Mesothelial cell of epicardium (in vitro differentiated cells): ENCODE measurements around the gene SPARC. TPM values are rescaled to one million over a fixed set of nuclear protein-coding genes. Genes with fewer than 3 reads are reported as not detected.

ENCODE experiments used
- DNase-seq, 2 experiments: peaks; one replicate each; pipeline ENCODE4 v3.0.0; 2021; ENCODE audit warnings: low spot score in 2 of 2; ENCODE audit not compliant: unreplicated experiment in 2 of 2
- H3K27ac Mint-ChIP-seq: 2 replicates; pipeline ENCODE4 v1.8.0; 2021; ENCODE audit warnings: mixed read lengths
- H3K27me3 Mint-ChIP-seq: 2 replicates; pipeline ENCODE4 v1.8.0; 2021; ENCODE audit warnings: low read depth, mixed read lengths
- H3K36me3 Mint-ChIP-seq: 2 replicates; pipeline ENCODE4 v1.8.0; 2021; ENCODE audit warnings: mixed read lengths
- H3K4me1 Mint-ChIP-seq: 2 replicates; pipeline ENCODE4 v1.8.0; 2021; ENCODE audit warnings: mixed read lengths
- H3K4me3 Mint-ChIP-seq: 2 replicates; pipeline ENCODE4 v1.8.0; 2021; ENCODE audit warnings: mild to moderate bottlenecking, moderate library complexity, mixed read lengths
- H3K9me3 Mint-ChIP-seq: 2 replicates; pipeline ENCODE4 v1.8.0; 2021; ENCODE audit warnings: mixed read lengths
- total RNA-seq: library from RNA; stranded (reverse); gene quantifications from 3 replicates; pipeline ENCODE4 v1.2.1, GENCODE V29; 2021
- TF ChIP-seq, protein P1 (sequence below): fragments of 200-600 bp; sonication (generic); IDR thresholded peaks from one replicate; pipeline ENCODE4 v1.5.0; 2021; ENCODE audit warnings: antibody characterized with exemption; ENCODE audit not compliant: unreplicated experiment

SPARC gene
- total RNA-seq, 1 donor from 2014 or later = 2,843 TPM

DNA sequence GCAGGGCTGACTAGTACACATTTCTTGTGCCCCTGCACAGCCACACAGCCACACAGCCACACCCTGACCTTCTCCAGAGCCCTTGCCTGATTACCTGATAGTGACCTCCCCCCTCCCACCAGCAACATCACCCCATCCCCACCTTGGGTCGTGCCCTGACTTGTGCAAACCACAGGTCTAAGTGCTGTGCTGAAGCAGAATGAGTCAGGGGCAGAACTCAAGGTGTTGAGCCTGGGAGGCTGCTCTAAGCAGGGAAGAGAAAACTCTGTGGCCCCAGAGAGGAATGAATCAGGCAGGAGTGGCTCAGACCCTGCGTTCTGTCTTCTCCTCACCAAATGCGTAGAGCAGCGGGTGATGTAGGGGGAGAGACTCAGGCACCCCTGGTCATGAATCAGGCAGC lies 71.3 kb downstream of the SPARC start:
- DNase-seq = no peak
- Mint-ChIP-seq H3K4me3 (no peak overlapping the region), H3K9me3 (no peaks in the 10 kb centered on the region), H3K36me3 (no peaks in the 10 kb centered on the region), H3K27ac (peak overlapping the region; percentile 44), H3K4me1 (peaks cover 45% of the 10 kb centered on the region), H3K27me3 (no peaks in the 10 kb centered on the region)
- TF ChIP-seq, protein P1, sequence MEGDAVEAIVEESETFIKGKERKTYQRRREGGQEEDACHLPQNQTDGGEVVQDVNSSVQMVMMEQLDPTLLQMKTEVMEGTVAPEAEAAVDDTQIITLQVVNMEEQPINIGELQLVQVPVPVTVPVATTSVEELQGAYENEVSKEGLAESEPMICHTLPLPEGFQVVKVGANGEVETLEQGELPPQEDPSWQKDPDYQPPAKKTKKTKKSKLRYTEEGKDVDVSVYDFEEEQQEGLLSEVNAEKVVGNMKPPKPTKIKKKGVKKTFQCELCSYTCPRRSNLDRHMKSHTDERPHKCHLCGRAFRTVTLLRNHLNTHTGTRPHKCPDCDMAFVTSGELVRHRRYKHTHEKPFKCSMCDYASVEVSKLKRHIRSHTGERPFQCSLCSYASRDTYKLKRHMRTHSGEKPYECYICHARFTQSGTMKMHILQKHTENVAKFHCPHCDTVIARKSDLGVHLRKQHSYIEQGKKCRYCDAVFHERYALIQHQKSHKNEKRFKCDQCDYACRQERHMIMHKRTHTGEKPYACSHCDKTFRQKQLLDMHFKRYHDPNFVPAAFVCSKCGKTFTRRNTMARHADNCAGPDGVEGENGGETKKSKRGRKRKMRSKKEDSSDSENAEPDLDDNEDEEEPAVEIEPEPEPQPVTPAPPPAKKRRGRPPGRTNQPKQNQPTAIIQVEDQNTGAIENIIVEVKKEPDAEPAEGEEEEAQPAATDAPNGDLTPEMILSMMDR = no peak

DNA sequence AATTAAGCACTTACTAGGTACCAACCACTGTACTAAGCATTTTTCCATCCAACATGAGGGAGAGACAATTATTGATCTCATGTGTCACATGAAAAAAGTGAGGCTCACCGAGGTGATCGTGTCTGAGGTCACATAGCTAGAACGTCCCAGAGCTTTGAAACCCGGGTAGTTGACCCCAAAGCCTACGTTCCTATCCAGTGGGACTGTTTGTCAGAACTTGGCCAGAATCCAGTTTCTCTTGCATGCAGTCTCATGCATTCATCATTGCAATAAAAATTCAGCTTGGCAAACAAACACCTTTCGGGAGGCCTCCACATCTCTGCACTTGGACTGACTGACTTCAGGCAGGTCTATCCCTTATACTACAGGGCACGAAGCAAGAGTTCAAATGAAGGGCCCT lies 72.2 kb downstream of the SPARC start:
- H3K4me3 Mint-ChIP-seq = no peak overlapping the region
- no peaks in the 10 kb centered on the region for H3K9me3 Mint-ChIP-seq
- H3K4me1 Mint-ChIP-seq = peaks cover 36% of the 10 kb centered on the region
- H3K27me3 Mint-ChIP-seq = no peaks in the 10 kb centered on the region
- TF ChIP-seq, protein P1 = no peak
- no peaks in the 10 kb centered on the region for H3K36me3 Mint-ChIP-seq
- no peak for DNase-seq
- no peak overlapping the region for H3K27ac Mint-ChIP-seq

DNA sequence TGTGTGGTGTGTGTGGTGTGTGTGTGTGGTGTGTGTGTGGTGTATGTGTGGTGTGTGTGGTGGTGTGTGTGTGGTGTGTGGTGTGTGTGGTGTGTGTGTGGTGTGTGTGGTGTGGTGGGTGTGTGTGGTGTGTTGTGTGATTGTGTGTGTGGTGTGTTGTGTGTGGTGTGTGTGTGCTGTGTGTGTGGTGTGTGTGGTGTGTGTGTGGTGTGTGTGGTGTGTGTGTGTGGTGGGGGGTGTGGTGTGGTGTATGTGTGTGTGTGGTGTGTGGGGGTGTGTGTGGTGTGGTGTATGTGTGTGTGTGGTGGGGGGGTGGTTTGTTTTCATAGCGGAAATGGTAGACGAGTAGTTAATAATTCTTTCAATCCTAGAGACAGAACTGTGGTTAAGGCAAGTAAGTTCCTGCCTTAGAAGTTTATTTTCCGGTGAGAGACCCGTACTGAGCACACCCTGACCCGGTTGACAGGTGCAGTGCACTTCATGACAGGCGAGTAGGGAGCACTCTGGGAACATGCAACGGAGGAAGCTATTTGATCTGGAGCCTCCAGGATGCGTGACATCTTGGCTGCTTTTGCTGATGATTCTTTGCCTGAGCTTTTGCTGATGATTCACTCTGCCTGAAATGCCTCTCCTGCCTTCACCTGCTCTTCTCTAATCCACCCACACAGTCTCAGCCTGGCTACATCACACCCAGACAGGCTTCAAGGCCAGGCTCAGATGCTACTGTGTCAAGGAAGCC lies 73.9 kb downstream of the SPARC start:
- Mint-ChIP-seq H3K27ac (peak overlapping the region; percentile 55), H3K36me3 (no peaks in the 10 kb centered on the region), H3K4me3 (no peak overlapping the region), H3K4me1 (peaks cover 29% of the 10 kb centered on the region), H3K9me3 (peaks cover 7% of the 10 kb centered on the region), H3K27me3 (no peaks in the 10 kb centered on the region)
- DNase-seq = no peak
- TF ChIP-seq, protein P1 = no peak

DNA sequence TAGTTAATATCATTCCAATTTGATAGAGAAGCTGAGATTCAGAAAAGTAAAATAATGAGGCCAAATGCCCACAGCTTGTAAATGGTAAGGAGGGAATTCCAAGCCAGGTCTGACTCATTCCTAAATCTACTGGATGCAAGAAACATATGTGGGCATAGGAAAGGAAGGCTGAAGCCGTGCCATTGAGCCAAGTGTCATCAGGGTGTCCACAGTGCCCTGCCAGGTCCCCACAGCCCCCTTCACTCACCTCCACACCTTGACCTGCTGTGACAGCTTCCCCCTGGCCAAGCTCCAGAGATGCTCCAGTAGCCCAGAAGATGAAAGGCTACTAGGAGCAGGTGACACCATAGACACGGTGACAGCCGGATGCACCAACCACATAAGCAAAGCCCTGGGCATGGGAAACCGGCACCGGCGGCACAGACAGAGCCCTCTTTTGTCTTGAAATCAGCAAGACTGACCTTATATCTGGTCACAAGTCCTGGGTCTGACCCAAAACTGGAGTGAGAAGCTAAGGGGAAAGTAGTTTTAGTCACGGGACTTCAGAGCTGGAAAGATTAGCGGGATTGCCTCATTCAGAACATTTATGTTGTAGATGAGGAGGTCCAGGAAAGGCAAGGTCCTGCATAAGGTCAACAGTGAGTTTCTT lies 75.5 kb downstream of the SPARC start:
- TF ChIP-seq, protein P1 = no peak
- no peak overlapping the region for H3K4me3 Mint-ChIP-seq
- H3K36me3 Mint-ChIP-seq = no peaks in the 10 kb centered on the region
- peaks cover 29% of the 10 kb centered on the region for H3K4me1 Mint-ChIP-seq
- H3K27me3 Mint-ChIP-seq = no peaks in the 10 kb centered on the region
- DNase-seq = no peak
- H3K27ac Mint-ChIP-seq = no peak overlapping the region
- H3K9me3 Mint-ChIP-seq = peaks cover 7% of the 10 kb centered on the region

Other genes with a start within 250 kb of the SPARC start
- 13.0 to 14.7 TPM (median 14.5 TPM) in 3 replicates for gene SLC36A1, start 239.3 kb downstream of the SPARC start, total RNA-seq
- 2.5 to 2.8 TPM (median 2.8 TPM) in 3 replicates for gene FAT2, start 95.6 kb downstream of the SPARC start, total RNA-seq
- 92.6 to 101 TPM (median 97.1 TPM) in 3 replicates for gene ATOX1, start 71.7 kb upstream of the SPARC start, total RNA-seq
- 211 to 224 TPM (median 223 TPM) in 3 replicates for gene G3BP1, start 85.0 kb upstream of the SPARC start, total RNA-seq
- not detected in 3 replicates for gene GLRA1, start 237.9 kb upstream of the SPARC start, total RNA-seq